ENCODE data around the gene IFITM1. TPM values are rescaled to one million over a fixed set of nuclear protein-coding genes. Genes with fewer than 3 reads are reported as not detected.
"Not testable (repeated sequence)": the region's sequence is repeated elsewhere in the genome, so short reads cannot be mapped to it uniquely, and the experiment has no call there.

IFITM1 gene
- total RNA-seq, 1 donor from 2014 or later, result 661 TPM

DNA sequence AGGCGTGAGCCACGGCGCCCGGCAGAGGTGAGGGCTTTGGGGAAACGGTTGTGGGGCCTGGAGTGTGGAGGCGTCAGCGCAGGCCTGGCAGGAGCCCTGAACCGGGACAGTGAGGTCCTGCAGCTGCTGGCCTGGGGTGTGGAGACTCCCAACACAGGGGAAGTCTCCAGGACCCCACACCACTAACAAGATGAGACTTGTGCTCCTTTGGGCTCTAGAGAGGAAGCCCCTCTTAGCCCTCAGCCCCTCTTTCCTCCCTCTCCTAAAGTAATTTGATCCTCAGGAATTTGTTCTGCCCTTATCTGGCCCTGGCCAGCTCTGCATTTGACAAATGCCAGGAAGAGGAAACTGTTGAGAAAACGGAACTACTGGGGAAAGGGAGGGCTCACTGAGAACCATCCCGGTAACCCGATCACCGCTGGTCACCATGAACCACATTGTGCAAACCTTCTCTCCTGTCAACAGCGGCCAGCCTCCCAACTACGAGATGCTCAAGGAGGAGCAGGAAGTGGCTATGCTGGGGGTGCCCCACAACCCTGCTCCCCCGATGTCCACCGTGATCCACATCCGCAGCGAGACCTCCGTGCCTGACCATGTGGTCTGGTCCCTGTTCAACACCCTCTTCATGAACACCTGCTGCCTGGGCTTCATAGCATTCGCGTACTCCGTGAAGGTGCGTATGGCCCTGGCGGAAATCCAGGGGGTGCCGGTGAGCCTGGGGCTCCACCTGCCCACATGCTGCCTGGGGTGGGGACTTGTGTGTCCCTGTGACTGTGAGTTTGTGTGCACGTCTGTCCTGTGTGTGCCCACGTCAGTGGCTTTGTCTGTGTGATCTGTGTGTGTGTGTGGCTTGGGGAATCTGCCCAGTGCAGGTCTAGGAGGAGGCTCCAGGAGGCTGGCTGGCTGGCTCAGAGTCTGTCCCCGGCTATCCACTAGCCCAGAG, 5.8 kb upstream of the IFITM1 start, which contains the start of gene IFITM2:
Gene IFITM2 (plus strand): TSS at position 51 of the 943 bp plus-strand sequence. CDS start 377 bp downstream, at position 428.
- intact Hi-C loops (cut with micrococcal nuclease), result loop anchor here (1.0 to 2.0 kb wide), 3 partner anchors 12 to 199 kb away; partner anchors contain the start of genes IFITM3 and RNH1

DNA sequence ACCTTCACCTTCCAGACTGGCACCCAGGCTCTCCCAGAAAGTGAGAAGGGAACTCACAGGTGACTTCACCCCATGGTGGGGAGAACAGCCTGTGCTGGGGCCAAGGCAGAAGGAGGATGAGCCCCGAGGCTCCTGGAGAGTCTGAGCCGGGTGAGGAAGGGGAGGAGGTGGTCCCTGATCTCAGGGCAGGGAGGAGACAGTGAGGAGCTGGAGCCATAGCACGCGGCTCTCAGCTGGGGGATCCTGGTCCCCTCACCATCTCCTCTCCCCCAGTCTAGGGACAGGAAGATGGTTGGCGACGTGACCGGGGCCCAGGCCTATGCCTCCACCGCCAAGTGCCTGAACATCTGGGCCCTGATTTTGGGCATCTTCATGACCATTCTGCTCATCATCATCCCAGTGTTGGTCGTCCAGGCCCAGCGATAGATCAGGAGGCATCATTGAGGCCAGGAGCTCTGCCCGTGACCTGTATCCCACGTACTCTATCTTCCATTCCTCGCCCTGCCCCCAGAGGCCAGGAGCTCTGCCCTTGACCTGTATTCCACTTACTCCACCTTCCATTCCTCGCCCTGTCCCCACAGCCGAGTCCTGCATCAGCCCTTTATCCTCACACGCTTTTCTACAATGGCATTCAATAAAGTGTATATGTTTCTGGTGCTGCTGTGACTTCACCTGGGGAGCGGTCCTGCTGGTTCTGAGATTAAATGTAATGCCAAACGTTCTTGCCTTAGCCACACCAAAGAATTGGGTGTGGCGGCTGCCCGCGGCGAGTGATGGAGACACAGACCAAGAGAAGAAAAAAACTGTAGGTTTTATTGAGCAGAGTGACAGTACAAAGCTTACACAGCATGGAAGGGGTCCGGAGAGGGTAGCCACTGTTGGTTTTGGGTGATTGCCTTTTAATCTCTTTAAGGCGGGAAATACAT, 4.8 kb upstream of the IFITM1 start:
- intact Hi-C loops (cut with micrococcal nuclease), result loop anchor here (1.0 to 2.0 kb wide), 4 partner anchors 8 to 198 kb away; partner anchors contain the start of gene RNH1

GRCh38 chr11:309979-310572, 3.8 kb upstream of the IFITM1 start:
- intact Hi-C loops (cut with micrococcal nuclease), result loop anchor here (1.0 to 2.0 kb wide), 4 partner anchors 7 to 197 kb away; partner anchors contain the start of gene RNH1

GRCh38 chr11:311013-311748, 2.7 kb upstream of the IFITM1 start:
- intact Hi-C loops (cut with micrococcal nuclease), result not testable (repeated sequence)

GRCh38 chr11:312092-312816, 1.6 kb upstream of the IFITM1 start:
- intact Hi-C loops (cut with micrococcal nuclease), result loop anchor here (1.0 to 2.0 kb wide), 5 partner anchors 23 to 485 kb away; partner anchors contain the start of gene PGGHG

DNA sequence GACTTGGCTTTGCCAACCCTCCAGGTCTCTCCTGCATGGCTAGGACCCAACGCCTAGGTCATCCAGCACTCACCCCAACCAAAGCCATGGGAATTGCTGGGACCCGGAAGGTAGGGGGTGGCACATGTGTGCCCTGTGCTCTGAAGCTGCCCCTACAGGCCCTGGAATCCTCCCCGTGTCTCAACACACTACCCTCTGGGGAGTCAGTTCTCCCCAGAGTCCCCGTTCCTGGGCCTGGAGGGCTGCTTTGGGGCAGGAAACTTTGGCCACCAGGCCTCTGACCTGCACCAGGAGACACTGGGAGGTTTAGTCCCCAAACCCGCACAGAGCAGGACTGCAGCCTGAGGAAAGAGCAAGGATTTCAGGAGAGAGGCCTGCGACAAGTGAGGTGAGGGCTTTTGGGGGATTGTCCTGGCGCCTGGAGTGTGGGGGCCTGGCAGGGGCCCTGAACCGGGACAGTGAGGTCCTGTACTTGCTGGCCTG, 495 bp upstream of the IFITM1 start:
- intact Hi-C loops (cut with micrococcal nuclease), result loop anchor here (1.0 to 2.0 kb wide), 6 partner anchors 25 to 483 kb away; partner anchors contain the start of genes BET1L, PGGHG and RIC8A

GRCh38 chr11:314554-314875, 675 bp downstream of the IFITM1 start:
- intact Hi-C loops (cut with micrococcal nuclease), result loop anchor here (1.0 to 2.0 kb wide), 2 partner anchors 45 to 100 kb away; partner anchors contain the start of gene SIGIRR

- intact Hi-C loops (cut with micrococcal nuclease), result loop anchor here (2.0 kb wide), 1 partner anchor 100 kb away; the partner anchor contains the start of gene SIGIRR
Observed at GRCh38 chr11:315051-315481, 1.2 kb downstream of the IFITM1 start.

- intact Hi-C loops (cut with micrococcal nuclease), result loop anchor here (2.0 kb wide), 1 partner anchor 99 kb away; the partner anchor contains the start of gene SIGIRR
Observed at GRCh38 chr11:315516-315994, 1.7 kb downstream of the IFITM1 start.

- intact Hi-C loops (cut with micrococcal nuclease), result no loop called here
Observed at GRCh38 chr11:316031-316701, 2.3 kb downstream of the IFITM1 start.

DNA sequence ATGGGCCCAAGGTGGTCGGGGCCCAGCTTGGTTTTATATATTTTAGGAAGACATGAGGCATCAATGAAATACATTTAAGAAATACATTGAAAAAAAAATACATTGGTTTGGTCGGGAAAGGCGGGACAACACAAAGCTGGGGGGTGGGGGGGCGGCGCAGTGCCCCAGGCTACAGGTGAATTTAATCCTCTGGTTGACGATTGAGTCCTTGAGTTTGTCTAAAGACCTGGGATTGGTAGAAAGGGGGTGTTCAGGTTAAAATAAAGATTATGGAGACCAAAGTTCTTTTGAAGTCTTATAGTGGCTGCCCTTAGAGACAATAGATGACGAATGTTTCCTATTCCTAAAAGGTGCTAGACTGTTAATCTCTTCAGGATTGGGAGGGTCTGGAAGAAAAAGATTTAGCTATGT, 3.1 kb downstream of the IFITM1 start:
- intact Hi-C loops (cut with micrococcal nuclease), result loop anchor here (1.0 kb wide), 1 partner anchor 8 kb away; no protein-coding TSS in a partner anchor

- intact Hi-C loops (cut with micrococcal nuclease), result loop anchor here (1.0 kb wide), 1 partner anchor 9 kb away; no protein-coding TSS in a partner anchor
Observed at GRCh38 chr11:317668-318404, 4.0 kb downstream of the IFITM1 start.

- intact Hi-C loops (cut with micrococcal nuclease), result not testable (repeated sequence)
Observed at GRCh38 chr11:318405-319120, 4.7 kb downstream of the IFITM1 start.

GRCh38 chr11:319121-319887, 5.5 kb downstream of the IFITM1 start:
- intact Hi-C loops (cut with micrococcal nuclease), result not testable (repeated sequence)

DNA sequence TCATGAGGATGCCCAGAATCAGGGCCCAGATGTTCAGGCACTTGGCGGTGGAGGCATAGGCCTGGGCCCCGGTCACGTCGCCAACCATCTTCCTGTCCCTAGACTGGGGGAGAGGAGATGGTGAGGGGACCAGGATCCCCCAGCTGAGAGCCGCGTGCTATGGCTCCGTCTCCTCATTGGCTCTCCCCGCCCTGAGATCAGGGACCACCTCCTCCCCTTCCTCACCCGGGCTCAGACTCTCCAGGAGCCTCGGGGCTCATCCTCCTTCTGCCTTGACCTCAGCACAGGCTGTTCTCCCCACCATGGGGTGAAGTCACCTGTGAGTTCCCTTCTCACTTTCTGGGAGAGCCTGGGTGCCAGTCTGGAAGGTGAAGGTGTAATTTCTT, 6.0 kb downstream of the IFITM1 start:
- intact Hi-C loops (cut with micrococcal nuclease), result loop anchor here (1.0 kb wide), 1 partner anchor 13 kb away; the partner anchor contains the start of gene IFITM2

DNA sequence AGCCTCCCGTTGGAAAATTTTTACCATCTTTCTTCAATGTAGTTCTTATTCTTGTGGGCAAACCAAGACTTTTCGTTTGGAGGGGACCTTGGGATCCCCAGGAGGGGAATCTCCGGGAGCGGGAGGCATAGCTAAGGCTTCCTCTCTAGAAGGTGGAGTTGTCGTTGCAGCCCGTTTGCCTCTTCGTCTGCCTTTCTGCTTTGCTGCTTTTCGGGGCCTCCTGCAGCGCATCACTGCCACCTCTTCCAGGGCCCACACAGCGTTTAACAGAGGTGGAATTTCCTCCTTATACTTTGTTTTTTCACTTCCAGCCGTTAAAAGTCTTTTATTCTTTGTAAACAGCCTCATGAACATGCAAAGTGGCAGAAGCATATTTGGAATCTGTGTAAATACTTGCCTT, 10.3 kb downstream of the IFITM1 start:
- intact Hi-C loops (cut with micrococcal nuclease), result loop anchor here (2.0 kb wide), 1 partner anchor 25 kb away; no protein-coding TSS in a partner anchor
